HG03175 (cell line): Measurements from ENCODE around the gene RABL6.
"Not testable (repeated sequence)": the region's sequence is repeated elsewhere in the genome, so short reads cannot be mapped to it uniquely, and the experiment has no call there.

Experiments
- ATAC-seq: cut with Tn5 transposase; IDR thresholded peaks from one replicate; pipeline ENCODE4 v1.9.1; 2021; ENCODE audit warnings: mild to moderate bottlenecking, moderate library complexity; ENCODE audit not compliant: unreplicated experiment

RABL6 gene

DNA sequence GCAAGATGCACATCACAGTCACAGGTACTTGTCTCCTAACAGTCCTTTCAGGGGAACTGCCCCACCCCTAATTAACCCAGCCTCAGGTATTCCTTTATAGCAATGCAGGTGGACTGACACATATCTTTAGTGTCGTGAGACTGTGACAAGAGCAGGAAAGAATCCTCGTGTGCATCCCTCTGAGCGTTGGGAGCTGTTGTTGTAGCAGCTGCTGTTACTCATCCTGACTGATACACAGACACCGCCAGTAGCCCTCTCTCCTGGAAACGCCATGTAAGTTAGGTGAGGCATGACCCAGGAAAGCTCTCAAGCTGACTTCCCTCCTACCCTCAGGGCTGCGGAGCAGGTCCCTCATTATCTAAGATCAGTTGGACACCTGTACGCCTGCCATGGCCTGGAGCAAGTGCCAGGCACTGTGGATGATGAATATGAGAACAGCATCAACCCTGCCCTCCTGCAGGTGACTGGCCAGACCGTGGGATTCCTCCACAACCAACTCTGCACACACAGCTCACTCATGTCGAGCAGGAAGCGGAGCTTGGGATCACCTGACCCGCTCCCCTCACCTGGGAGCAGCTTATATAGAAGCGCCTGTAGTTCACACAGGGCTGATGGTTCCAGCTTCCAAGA, 33.2 kb upstream of the RABL6 start:
- ATAC-seq: no peak

DNA sequence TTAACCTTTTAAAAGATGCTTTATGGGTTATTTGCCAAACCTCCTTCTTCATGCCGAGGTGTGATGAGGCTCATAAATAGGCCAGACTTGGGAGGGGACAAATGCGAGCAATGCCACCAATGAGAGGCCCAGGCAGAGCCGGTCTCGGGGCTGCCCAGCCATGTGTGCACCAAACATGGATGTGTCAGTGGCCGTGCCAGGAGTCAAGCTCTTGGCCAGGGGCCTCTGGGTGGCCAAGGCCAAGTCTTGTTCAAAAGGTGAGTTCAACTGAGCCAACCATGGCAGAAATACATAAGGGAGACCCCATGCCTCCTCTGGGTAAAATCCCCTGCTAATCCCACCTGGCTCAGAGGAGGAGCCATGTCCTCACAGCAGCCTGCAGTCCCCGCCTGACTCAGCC, 32.6 kb upstream of the RABL6 start:
- no peak for ATAC-seq

DNA sequence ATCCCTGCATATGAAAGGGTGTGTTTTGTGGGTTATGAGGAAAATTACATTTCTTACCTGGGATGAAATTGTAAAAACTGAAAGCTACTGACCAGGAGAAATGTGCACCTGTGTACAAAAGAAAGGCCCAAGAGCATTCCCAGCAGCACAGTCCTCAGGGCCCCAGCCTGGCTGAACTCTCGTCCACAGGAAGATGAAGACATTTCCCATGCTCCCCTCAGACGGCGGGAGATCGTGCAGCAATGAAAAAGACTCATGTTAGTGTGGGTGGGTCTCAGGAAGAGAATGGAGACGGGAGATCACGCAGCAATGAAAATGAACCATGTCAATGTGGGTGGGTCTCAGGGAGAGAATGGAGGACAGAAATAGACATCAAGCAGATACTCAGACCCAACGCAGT, 30.8 kb upstream of the RABL6 start:
- ATAC-seq: no peak

DNA sequence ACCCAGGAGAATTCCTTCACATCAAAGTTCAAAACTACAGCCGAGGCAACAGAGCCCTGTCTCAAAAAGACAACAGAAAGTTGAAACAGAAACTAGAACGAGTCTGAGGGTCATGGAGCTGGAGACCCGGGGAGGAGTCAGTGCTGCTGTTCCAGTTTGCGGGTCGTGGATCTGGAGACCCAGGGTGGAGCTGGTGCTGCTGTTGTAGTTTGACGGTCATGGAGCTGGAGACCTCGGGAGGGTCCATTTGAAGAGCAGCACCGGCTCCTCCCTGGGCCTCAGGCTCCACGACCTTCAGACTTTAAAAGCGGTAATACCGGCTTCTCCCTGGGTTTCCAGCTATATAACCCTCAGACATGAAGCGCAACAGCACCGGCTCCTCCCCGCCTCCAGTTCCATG, 30.4 kb upstream of the RABL6 start:
- no peak for ATAC-seq

DNA sequence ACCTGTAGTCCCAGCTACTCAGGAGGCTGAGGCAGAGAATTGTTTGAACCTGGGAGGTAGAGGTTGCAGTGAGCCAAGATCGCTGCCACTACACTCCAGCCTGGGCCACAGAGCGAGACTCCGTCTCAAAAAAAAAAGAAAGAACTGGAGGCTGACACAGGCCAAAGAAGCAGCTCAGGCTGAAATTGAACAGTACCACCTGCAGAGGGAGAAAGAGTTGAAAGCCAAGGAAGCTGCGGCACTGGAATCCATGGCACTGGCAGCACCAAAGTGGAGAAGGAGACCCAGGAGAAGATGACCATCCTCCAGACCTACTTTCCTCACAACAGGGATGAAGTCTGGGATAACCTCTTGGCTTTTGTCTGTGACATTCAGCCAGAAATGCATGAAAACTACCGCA, 27.9 kb upstream of the RABL6 start:
- ATAC-seq: no peak

DNA sequence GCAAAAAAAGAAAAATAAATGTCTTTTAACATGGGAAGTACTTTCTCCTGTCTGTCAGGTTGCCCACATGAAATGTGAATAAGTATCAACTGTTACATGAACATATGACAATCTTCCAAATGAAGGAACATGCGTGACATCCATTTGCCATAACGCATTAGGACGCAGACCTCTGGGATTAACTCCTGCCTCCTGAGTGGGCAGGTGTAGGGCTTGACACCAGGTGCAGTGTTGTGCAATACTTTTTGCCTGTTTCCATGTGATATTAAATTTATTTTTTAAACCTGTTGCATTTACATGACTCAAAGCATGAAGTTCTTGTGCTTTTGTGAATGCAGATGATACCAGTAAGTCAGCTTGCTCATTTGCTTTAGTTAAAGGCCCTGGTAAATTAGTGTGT, 25.3 kb upstream of the RABL6 start:
- no peak for ATAC-seq

DNA sequence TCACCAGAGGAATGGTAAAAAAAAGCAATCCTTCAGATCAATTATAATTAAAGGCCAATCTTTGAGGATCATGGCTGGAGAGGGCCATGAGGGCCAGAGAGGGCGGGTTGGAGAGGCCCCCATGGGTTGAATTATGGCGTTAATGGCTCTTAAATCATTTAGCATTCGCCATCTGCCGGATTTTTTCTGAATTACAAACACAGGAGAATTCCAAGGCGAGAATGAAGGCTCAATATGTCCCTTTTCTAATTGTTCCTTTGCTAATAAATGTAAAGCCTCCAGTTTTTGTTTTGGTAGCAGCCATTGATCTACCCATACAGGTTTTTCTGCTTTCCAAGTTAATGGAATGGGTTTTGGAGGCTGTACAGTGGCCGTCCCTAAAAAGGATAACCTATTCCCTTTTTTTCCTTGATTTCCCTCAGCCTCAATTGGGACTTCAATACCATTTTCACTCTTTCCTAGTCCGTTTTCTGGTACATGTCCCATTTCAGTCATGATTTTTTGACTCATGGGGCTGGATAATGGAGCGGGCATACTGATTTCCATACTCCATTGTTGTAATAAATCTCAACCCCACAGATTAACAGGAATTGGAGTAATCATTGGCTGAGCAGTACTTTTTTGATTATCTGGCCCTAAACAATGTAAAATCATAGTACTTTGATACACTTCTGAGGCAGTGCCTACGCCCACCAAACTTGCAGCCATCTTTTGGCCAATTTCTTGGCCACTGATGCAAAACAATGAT, 23.3 kb upstream of the RABL6 start:
- no peak for ATAC-seq

DNA sequence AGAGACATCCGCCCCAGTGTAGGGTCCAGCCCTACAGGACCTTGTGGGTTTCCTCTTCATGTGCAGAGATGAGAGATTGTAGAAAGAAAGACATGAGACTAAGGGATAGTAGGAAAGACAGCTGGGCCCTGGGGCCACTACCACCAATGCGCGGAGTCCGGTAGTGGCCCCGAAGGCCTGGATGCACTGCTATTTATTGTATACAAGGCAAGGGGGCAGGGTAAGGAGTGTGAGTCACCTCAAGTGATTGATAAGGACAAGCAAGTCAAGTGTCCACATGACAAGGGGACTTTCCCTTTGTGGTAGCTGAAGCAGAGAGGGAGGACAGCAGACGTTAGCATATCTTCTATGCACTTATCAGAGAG, 22.8 kb upstream of the RABL6 start:
- no peak for ATAC-seq

DNA sequence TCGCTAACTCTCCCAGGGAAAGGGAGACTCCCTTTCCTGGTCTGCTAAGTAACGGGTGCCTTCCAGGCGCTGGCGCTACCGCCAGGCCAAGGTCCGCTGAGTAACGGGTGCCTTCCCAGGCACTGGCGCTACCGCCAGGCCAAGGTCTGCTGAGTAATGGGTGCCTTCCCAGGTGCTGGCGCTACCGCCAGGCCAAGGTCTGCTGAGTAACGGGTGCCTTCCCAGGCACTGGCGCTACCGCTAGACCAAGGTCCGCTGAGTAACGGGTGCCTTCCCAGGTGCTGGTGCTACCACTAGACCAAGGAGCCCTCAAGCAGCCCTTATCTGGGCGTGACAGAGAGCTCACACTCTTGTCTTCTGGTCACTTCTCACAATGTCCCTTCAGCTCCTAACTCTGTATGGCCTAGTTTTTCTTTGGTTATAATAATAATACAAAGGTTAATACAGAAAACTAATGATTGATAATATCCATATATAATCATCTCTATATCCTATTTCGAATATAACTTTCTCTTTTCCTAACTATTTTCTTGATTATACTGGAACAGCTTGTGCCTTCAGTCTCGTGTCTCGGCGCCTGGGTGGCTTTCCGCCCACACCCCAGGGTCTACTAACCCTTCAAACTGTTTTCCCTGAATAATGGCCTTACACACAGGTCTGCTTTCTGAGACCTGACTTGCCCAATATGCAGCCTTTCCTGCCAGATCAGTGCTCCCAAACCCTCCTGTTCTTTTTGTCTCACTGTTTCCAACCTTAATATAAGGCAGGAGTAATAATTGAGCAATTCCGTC, 22.0 kb upstream of the RABL6 start:
- ATAC-seq: not testable (repeated sequence)

DNA sequence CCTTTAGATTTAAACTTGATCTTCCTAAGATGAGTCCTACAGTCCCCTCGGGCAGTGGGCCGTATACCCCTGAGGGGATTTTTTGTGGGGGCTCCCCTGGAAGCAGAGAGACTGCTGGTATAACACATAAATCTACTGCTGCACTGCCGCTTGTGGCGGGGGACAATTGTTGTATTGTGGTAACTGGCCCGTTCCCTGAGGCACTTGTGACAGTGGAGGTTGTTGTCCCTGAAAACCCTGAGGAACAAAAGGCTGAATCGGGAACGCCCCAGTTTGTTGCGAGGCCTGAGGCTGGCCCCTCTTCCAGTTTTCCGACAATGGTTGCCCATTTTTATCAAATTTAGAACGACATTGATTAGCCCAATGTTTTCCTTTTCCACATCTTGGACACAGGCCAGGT, 21.3 kb upstream of the RABL6 start:
- ATAC-seq: no peak

DNA sequence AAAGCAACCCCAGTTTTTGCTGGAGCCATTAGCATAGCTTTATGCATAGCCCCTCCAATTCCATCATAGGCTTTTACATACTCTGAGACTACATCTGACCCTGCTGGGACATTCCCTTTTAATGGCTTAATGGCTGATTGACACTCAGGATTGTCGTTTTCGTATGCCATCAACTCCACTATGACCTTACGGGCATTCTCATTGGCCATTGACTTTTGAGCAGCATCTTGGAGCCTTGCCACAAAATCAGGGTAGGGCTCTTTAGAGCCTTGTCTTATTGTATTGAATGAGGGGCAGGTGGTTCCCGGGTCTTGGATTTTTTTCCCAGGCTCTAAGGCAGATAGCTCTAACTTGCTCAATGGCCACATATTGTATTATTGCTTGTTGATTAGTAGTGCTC, 20.8 kb upstream of the RABL6 start:
- ATAC-seq: not testable (repeated sequence)

DNA sequence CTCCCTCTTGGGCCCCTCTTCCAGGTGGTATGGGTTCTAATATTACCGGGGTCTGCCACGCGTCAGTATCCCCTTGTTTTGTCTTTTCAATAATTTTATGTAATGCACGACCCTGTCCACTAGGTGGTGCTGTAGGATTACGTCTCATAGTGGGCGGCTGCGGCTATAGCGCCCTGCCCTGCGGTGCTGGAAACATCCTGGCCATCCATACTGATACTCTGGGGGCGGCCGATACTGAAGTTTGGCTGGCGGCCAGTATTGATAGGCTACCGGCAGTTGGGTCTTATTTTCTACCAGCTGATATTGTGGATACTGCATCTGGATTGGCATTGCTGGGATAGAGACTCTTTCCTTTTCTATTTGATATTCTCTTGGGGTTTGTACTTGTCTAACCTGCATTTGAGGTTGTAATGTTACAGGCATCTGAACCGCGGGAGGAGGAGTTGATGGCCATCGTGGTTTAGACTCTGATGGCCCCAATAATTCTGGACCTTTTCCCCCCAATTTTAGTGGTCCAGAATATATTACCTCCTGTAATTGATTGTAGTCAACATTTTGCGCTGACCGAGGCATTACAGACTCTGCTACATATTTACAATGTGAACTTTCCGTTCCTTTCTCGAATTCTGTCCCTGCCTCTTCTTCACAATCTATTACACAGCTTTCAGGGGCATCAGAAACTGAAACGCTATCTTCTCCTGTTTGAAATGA, 19.9 kb upstream of the RABL6 start:
- ATAC-seq: no peak

DNA sequence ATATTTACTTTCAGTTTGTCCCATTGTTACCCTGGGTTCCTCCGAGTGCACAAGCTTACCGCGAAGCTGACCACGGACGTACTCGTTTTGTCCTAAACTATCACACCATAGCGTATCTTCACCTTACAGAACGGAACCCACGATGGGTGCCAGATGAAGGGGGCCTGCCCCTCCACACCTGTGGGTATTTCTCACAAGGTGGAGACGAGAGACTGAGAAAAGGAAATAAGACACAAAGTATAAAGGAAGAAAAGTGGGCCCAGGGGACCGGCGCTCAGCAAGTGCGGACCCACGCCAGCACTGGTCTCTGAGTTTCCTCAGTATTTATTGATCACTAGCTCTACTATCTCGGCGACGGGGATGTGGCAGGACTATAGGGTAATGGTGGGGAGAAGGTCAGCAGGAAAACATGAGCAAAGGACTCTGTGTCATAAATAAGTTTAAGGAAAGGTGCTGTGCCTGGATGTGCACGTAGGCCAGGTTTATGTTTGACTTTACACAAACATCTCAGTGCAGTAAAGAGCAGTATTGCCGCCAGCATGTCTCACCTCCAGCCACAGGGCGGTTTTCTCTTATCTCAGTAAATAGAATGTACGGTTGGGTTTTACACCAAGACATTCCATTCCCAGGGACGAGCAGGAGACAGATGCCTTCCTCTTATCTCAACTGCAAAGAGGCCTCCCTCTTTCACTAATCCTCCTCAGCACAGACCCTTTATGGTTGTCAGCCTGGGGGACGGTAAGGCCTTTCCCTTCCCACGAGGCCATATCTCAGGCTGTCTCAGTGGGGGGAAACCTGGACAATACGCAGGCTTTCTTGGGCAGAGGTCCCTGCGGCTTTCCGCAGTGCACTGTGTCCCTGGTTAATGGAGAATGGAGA, 18.9 kb upstream of the RABL6 start:
- not testable (repeated sequence) for ATAC-seq

DNA sequence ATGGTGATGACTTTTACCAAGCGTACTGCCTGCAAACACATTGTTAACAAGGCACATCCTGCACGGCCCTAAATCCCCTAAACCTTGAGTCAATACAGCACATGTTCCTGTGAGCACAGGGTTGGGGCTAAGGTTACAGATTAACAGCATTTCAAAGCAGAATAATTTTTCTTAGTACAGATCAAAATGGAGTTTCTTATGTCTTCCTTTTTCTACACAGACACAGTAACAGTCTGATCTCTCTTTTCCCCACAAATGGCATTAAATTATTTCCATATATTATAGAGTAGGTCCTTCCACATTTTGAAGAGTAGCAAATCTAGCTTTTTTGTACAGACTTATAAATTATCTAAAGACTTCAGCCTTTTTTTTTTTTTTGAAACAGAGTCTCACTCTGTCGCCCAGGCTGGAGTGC, 18.2 kb upstream of the RABL6 start:
- ATAC-seq: no peak

DNA sequence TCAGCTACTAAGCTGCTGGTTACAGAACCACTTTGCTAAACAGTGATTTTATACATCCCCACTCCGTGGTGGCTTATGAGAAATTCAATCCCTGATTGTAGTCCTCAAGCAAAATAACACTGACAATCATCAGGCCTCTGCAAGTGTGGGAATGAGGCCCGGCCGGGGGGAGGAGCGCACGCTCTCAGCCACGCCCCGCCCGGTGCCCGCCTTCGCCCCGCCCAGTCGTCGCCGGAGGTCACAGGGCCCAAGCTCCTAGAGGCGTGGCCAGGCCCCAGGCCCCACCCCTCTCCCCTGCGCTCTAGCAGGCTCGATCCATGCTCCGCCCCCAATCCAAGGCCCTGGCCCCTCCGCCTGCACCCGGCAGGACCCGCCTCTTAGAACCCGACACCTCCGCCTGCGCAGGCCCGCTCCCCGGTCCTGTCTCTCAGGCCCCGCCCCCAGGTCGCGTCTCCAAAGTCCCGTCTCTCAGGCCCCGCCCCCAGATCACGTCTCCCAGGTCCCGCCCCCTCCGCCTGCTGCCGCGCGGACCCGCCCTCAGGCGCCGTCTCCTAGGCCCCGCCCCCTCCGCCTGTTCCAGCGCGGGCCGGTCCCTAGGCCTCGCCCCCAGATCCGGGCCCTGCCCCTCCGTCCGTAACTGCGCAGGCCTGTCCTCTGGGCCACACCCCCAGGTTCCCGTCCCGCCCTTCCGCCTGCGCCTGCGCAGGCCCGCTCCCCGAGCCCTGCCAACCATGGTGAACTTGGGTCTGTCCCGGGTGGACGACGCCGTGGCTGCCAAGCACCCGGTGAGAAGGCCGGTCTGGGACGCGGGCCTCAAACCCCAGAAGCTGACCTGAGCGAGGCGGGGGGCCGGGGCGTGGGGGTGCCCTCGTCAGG, 16.9 kb upstream of the RABL6 start, which contains the start of gene TMEM141:
TMEM141 (plus strand) TSS at position 705 of the 876 bp plus-strand sequence; CDS start at position 732, 27 bp downstream.
- peak; percentile 84 for ATAC-seq

DNA sequence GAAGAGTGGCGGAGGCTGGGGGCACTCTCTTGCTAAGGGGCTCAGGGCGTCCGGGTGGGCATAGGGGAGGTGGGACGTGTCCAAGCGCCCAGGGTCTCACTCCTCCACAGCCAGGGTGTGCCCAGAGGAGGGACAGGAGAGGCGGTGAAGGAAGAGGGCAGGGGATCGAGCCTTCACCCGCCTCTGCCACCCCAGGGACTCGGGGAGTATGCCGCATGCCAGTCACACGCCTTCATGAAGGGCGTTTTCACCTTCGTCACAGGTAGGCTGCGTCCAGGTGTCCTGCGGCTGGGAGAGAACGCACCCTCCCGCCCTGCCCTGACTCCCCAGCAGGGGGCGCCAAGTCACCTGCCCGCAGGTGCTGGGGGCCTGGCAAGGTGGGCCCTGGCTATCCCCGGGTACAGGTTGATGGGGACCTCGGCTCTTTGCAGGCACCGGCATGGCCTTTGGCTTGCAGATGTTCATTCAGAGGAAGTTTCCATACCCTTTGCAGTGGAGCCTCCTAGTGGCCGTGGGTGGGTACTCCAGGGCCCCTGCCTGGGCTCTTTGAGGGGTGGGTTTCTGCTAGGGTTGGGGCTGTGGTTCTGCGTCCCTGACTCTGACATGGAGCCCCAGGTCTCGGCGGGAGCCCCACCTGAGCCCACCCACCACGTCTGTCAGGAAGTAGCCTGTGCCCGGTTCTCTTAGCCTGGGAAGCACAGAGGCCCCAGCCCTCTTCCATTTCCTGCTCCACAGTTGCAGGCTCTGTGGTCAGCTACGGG, 16.1 kb upstream of the RABL6 start:
- peak; percentile 6 for ATAC-seq

DNA sequence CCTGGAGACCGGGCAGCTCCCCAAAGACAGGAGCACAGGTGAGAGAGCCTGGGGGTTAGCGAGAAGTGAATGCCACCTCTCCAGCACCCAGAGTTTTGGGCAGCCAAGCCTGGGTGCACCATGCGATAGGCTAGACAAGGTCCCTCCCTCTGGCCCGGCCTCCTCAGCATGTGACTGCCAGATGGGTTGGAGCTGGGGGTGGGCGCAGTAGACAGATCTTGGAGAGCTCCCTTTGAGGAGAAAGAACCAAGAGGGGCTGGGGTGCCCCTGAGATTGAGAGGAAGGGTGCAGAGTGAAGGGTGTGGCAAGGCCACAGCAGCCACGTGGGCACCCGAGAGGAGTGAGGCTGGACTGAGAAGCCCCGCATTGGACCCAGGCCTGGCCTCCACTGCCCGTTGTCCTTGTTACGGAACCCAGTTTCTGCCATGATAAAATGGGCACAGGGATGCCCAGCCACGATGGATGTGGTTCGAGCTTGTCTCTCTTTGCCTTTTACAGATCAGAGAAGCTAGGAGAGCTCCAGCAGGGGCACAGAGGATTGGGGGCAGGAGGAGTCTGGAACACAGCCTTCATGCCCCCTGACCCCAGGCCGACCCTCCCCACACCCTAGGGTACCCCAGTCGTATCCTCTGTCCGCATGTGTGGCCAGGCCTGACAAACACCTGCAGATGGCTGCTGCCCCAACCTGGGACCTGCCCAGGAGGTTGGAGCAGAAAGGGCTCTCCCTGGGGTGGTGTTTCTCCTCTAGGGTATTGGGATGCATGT, 15.2 kb upstream of the RABL6 start:
- ATAC-seq: no peak
